ENCODE results near the gene TIMM44.

The TIMM44 gene
- total RNA-seq = 7.1 to 43.8 (median 22.6) reads per million in 17 experiments

GRCh38 chr19:7943444-7944176 lies at the start of gene TIMM44:
Gene TIMM44, minus strand, starts transcription at chr19:7943666. Its CDS starts 15 bp downstream, at chr19:7943651.
- DNase-seq = peak; percentile 99 to 100 (median 100)

GRCh38 chr19:7992575-7992974 lies 49.1 kb upstream of the TIMM44 start:
- no peak for DNase-seq

GRCh38 chr19:7989071-7989575 lies 45.7 kb upstream of the TIMM44 start:
- DNase-seq = no peak

- no peak for DNase-seq
These were observed 44.8 kb upstream of the TIMM44 start for GRCh38 chr19:7988307-7988706.

GRCh38 chr19:7987114-7987768 lies 43.8 kb upstream of the TIMM44 start:
- no peak for DNase-seq

- DNase-seq = no peak
These were observed 43.1 kb upstream of the TIMM44 start for GRCh38 chr19:7986321-7987113.

- peak in 2 of 4 experiments; percentile 28 to 39 for DNase-seq
These were observed 42.0 kb upstream of the TIMM44 start for GRCh38 chr19:7985481-7985911.

- DNase-seq = no peak
These were observed 40.8 kb upstream of the TIMM44 start for GRCh38 chr19:7983995-7984837.

- no peak for DNase-seq
These were observed 40.0 kb upstream of the TIMM44 start for GRCh38 chr19:7983286-7983950.

GRCh38 chr19:7982651-7983099 lies 39.2 kb upstream of the TIMM44 start:
- no peak for DNase-seq

GRCh38 chr19:7982103-7982502 lies 38.6 kb upstream of the TIMM44 start:
- no peak for DNase-seq

- no peak for DNase-seq
These were observed 38.2 kb upstream of the TIMM44 start for GRCh38 chr19:7981661-7982060.

- no peak for DNase-seq
These were observed 37.7 kb upstream of the TIMM44 start for GRCh38 chr19:7981199-7981598.

GRCh38 chr19:7980635-7981121 lies 37.2 kb upstream of the TIMM44 start:
- DNase-seq = no peak

GRCh38 chr19:7980168-7980567 lies 36.7 kb upstream of the TIMM44 start:
- DNase-seq = no peak

- no peak for DNase-seq
These were observed 36.1 kb upstream of the TIMM44 start for GRCh38 chr19:7979559-7979958.

- DNase-seq = no peak
These were observed 35.5 kb upstream of the TIMM44 start for GRCh38 chr19:7979011-7979410.

GRCh38 chr19:7978179-7978825 lies 34.8 kb upstream of the TIMM44 start:
- DNase-seq = no peak

GRCh38 chr19:7977723-7978040 lies 34.2 kb upstream of the TIMM44 start:
- DNase-seq = no peak

- DNase-seq = no peak
These were observed 33.7 kb upstream of the TIMM44 start for GRCh38 chr19:7977021-7977722.
